Transverse colon (tissue), 4 donors: ENCODE measurements around the gene PLA2G4E. TPM values are rescaled to one million over a fixed set of nuclear protein-coding genes. Genes with fewer than 3 reads are reported as not detected.

ENCODE experiments used
- DNase-seq: peaks from one replicate; pipeline ENCODE4 v3.0.0-alpha.2; 2019
- H3K27ac ChIP-seq, 4 donors: fragments of 200-600 bp; sonication (generic); 2 replicates each; pipeline ENCODE4 v1.5.1; 2016 to 2018; ENCODE audit warnings: inconsistent platforms in 4 of 4
- H3K27me3 ChIP-seq: fragments of 200-600 bp; sonication (generic); 2 replicates; pipeline ENCODE4 v1.5.1; 2017; ENCODE audit warnings: inconsistent platforms
- H3K36me3 ChIP-seq, 4 donors: fragments of 200-600 bp; sonication (generic); 2 replicates each; pipeline ENCODE4 v1.5.1; 2017 to 2019; ENCODE audit warnings: inconsistent platforms in 4 of 4
- H3K4me1 ChIP-seq, 4 donors: fragments of 200-600 bp; sonication (generic); 2 replicates each; pipeline ENCODE4 v1.5.1; 2017 to 2020; ENCODE audit warnings: inconsistent platforms in 4 of 4
- H3K4me3 ChIP-seq, 4 donors: fragments of 200-600 bp; sonication (generic); 1 replicate in 1 of 4; 2 replicates in 3 of 4; pipeline versions ENCODE4 v1.5.1 to v1.6.1; 2017 to 2019; ENCODE audit warnings: inconsistent platforms in 4 of 4
- H3K9me3 ChIP-seq, 2 donors: fragments of 200-600 bp; sonication (generic); 2 replicates each; pipeline ENCODE4 v1.5.1; 2017 to 2019; ENCODE audit warnings: inconsistent platforms in 2 of 2
- EP300 ChIP-seq: sonication (generic); formaldehyde crosslinking; IDR thresholded peaks from one replicate; pipeline ENCODE4 v1.6.1; 2017; ENCODE audit warnings: antibody characterized with exemption, low read depth
- POLR2A ChIP-seq: fragments of 450-650 bp; IDR thresholded peaks from one replicate; pipeline ENCODE4 v1.6.1; 2016; ENCODE audit warnings: antibody characterized with exemption, mild to moderate bottlenecking, moderate library complexity
- POLR2AphosphoS5 ChIP-seq, 3 donors: sonication (generic); formaldehyde crosslinking; IDR thresholded peaks; one replicate each; pipeline ENCODE4 v1.6.1; 2016; ENCODE audit warnings: antibody characterized with exemption in 3 of 3
- WGBS, 2 donors: methylation state at CpG; one replicate each; pipeline ENCODE4 v1.1.5; 2018; ENCODE audit warnings: low coverage in 1 of 2; 5-methylcytosine and 5-hydroxymethylcytosine counted together
- in situ Hi-C, 4 donors: fragments of 200-750 bp; cut with MboI; loops; one replicate each; pipeline versions ENCODE4 v1.15.0 to v1.15.1; 2017; ENCODE audit warnings: low sequenced_read_pairs in 3 of 4, low pct_ligation_motif_present in 1 of 4, low pct_unique_long_range_greater_than_20kb in 1 of 4
- intact Hi-C: fragments of 100-400 bp; cut with DNase I; formaldehyde crosslinking; loops from one replicate; pipeline ENCODE4 v1.15.1; 2023; ENCODE audit warnings: low total_unique reads
- total RNA-seq, 4 donors: library from RNA; depleted of rRNA; stranded (reverse); fragments of >200 nt; gene quantifications; one replicate each; pipeline ENCODE4 v1.1.0, GENCODE V29; 2016
- TF ChIP-seq, protein P1 (sequence below), 5 experiments: fragments of 200-600 bp in 3 of 5; fragments of 450-650 bp in 2 of 5; sonication (generic) in 3 of 5; IDR thresholded peaks; 1 replicate in 2 of 5; 2 replicates in 3 of 5; pipeline ENCODE4 v1.5.1; 2016 to 2017; ENCODE audit warnings: antibody characterized with exemption in 5 of 5, inconsistent platforms in 3 of 5, mild to moderate bottlenecking in 2 of 5, moderate library complexity in 1 of 5

PLA2G4E gene
- total RNA-seq, 4 donors from 2014 or later: 0.32 TPM; not detected in 3

DNA sequence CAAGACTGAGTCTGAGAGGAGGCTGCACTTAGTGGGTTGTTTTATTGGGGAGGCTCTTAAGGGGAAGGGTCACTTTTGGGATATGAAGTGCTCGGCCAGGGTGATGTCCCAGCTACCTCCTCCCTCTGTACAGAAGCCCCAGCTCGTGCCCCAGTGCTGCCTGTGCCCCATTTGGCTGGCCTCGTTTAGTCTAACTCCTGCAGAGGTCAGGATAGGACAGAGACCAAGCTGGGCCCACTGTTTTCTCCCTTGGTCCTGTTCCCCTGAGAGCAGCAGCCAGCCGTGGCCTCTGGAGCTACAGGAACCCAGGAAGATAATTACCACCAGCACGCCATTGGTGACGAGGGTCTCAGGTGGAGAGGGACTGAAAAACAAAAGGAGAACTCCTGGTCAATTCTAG is 18.5 kb downstream of the PLA2G4E start:
- Histone ChIP-seq H3K27me3 (peaks cover 3% of the 10 kb centered on the region), H3K4me3 (no peak overlapping the region), H3K36me3 (no peaks in the 10 kb centered on the region), H3K27ac (no peak overlapping the region), H3K9me3 (no peaks in the 10 kb centered on the region), H3K4me1 (no peaks in the 10 kb centered on the region)
- TF ChIP-seq, protein P1, sequence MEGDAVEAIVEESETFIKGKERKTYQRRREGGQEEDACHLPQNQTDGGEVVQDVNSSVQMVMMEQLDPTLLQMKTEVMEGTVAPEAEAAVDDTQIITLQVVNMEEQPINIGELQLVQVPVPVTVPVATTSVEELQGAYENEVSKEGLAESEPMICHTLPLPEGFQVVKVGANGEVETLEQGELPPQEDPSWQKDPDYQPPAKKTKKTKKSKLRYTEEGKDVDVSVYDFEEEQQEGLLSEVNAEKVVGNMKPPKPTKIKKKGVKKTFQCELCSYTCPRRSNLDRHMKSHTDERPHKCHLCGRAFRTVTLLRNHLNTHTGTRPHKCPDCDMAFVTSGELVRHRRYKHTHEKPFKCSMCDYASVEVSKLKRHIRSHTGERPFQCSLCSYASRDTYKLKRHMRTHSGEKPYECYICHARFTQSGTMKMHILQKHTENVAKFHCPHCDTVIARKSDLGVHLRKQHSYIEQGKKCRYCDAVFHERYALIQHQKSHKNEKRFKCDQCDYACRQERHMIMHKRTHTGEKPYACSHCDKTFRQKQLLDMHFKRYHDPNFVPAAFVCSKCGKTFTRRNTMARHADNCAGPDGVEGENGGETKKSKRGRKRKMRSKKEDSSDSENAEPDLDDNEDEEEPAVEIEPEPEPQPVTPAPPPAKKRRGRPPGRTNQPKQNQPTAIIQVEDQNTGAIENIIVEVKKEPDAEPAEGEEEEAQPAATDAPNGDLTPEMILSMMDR (IDR thresholded peaks at IDR 0.05): no peak
- TF ChIP-seq POLR2A: no peak
- TF ChIP-seq POLR2AphosphoS5 (IDR thresholded peaks at IDR 0.05): no peak
- TF ChIP-seq EP300: no peak
- in situ Hi-C loops (no loop called here), intact Hi-C loops (no loop called here)
- 74 to 80% methylated on average over 2 to 6 of the region's 6 CpGs for WGBS, 2 donors
- no peak for DNase-seq

GRCh38 chr15:42001236-42001635 is 19.6 kb downstream of the PLA2G4E start:
- intact Hi-C loops: no loop called here
- in situ Hi-C loops: no loop called here

DNA sequence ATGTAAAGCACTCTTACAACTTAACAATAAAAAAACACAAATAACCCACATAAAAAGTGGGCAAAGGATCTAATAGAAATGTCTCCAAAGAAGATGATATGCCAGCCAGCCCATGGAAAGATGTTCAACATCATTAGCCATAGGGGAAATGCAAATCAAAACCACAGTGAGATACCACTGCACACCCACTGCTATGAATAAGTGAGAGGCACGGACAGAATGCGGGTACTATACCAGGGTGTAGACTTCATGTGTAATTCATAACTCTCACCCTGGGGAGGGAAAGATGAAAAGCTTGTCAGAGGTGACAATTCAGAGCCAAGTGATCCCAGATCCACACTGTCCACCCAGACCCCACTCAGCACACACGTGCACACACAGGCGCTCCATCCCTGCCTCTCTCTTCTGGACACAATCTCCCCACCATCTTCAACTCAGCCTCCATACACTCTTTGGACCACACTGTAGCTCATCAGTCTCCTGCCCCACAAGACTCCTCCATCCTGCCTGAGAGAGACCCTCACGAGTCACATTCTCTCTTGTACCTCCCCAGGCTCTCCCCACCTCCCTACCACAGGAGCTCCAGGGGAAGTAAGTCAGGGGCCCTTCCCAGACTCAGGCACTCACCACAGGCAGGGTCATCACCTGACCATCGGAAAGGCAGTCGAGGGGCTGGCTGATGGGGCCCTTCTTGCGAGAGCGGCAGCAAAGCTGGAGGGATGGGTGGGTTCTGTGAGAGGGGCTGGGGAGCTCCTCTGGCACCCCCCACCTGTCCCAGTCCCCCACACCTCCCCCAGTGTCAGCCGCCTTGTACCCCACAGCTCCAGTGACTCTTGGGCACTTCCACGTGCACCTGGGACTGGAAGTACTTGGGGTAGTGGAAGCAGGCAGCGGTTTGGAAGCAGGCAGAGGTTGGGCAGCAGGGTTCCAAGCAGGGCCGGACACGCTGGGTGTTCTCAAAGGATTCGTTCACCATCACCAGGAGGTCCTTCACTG is 21.3 kb downstream of the PLA2G4E start:
- intact Hi-C loops (no loop called here), in situ Hi-C loops (loop anchor here in 3 of 4 donors (10.0 kb wide), 2 partner anchors 65 to 135 kb away; no protein-coding TSS in a partner anchor)
- 40 to 89% methylated on average over 1 to 13 of the region's 15 CpGs for WGBS, 2 donors
- DNase-seq: no peak
- no peaks in the 10 kb centered on the region for H3K9me3 ChIP-seq
- TF ChIP-seq EP300: no peak
- no peak for TF ChIP-seq POLR2AphosphoS5 (IDR thresholded peaks at IDR 0.05)
- no peak for TF ChIP-seq POLR2A
- TF ChIP-seq, protein P1 (IDR thresholded peaks at IDR 0.05): no peak
- H3K27ac ChIP-seq: no peak overlapping the region
- no peak overlapping the region for H3K4me3 ChIP-seq
- no peaks in the 10 kb centered on the region for H3K36me3 ChIP-seq
- peaks cover 3% of the 10 kb centered on the region for H3K27me3 ChIP-seq
- no peaks in the 10 kb centered on the region for H3K4me1 ChIP-seq

More at GRCh38 chr15:42001236-42001635, 19.6 kb downstream of the PLA2G4E start:
- no peak overlapping the region for H3K27ac ChIP-seq
- no peaks in the 10 kb centered on the region for H3K36me3 ChIP-seq
- no peak for DNase-seq
- H3K9me3 ChIP-seq: no peaks in the 10 kb centered on the region
- H3K27me3 ChIP-seq: peaks cover 3% of the 10 kb centered on the region
- TF ChIP-seq POLR2A (no peak), POLR2AphosphoS5 (IDR thresholded peaks at IDR 0.05) (no peak), EP300 (no peak)
- TF ChIP-seq, protein P1 (IDR thresholded peaks at IDR 0.05): no peak
- 80% methylated on average over 4 of the region's 4 CpGs; no CpG with 5 or more reads in 1 of the 2 donors for WGBS, 2 donors
- H3K4me3 ChIP-seq: no peak overlapping the region
- no peaks in the 10 kb centered on the region for H3K4me1 ChIP-seq

GRCh38 chr15:41997845-41998244 is 23.0 kb downstream of the PLA2G4E start:
- no peaks in the 10 kb centered on the region for H3K36me3 ChIP-seq
- peaks cover 3% of the 10 kb centered on the region for H3K27me3 ChIP-seq
- intact Hi-C loops (no loop called here), in situ Hi-C loops (loop anchor here in 3 of 4 donors (10.0 kb wide), 2 partner anchors 67 to 137 kb away; no protein-coding TSS in a partner anchor)
- H3K9me3 ChIP-seq: no peaks in the 10 kb centered on the region
- TF ChIP-seq POLR2A (no peak), EP300 (no peak), POLR2AphosphoS5 (IDR thresholded peaks at IDR 0.05) (no peak)
- TF ChIP-seq, protein P1 (IDR thresholded peaks at IDR 0.05): no peak
- H3K27ac ChIP-seq: no peak overlapping the region
- DNase-seq: no peak
- H3K4me1 ChIP-seq: no peaks in the 10 kb centered on the region
- no peak overlapping the region for H3K4me3 ChIP-seq
- WGBS, 2 donors: 85 to 88% methylated on average over 3 of the region's 3 CpGs
